WERI-Rb-1 (cell line): Measurements from ENCODE around the gene NR3C1.

Source experiments
- DNase-seq: peaks from one replicate; pipeline ENCODE4 v3.0.0-alpha.2; 2020
- H3K27ac ChIP-seq: fragments of 250-450 bp; sonication (Bioruptor Pico); 2 replicates; pipeline ENCODE4 v1.5.1; 2020; ENCODE audit warnings: mild to moderate bottlenecking, moderate library complexity
- H3K27me3 ChIP-seq: fragments of 250-450 bp; sonication (Bioruptor Pico); 2 replicates; pipeline ENCODE4 v1.5.1; 2021; ENCODE audit warnings: mild to moderate bottlenecking, low read depth, moderate library complexity; ENCODE audit not compliant: insufficient read depth, severe bottlenecking
- H3K36me3 ChIP-seq: fragments of 250-450 bp; sonication (Bioruptor Pico); 2 replicates; pipeline ENCODE4 v1.5.1; 2020; ENCODE audit warnings: mild to moderate bottlenecking, moderate library complexity
- H3K4me3 ChIP-seq: 2 replicates; pipeline ENCODE4 v1.5.1; 2011; ENCODE audit warnings: low read depth, mild to moderate bottlenecking, control low read depth, low read length
- H3K9me3 ChIP-seq: fragments of 250-450 bp; sonication (Bioruptor Pico); 2 replicates; pipeline ENCODE4 v1.5.1; 2021; ENCODE audit warnings: mild to moderate bottlenecking, moderate library complexity; ENCODE audit not compliant: severe bottlenecking
- CTCF ChIP-seq: IDR thresholded peaks from 2 replicates; pipeline ENCODE4 v1.5.1; 2011; ENCODE audit warnings: low read depth, mild to moderate bottlenecking, control low read depth, inconsistent platforms, low read length

Gene NR3C1

GRCh38 chr5:143345671-143346440, 57.6 kb downstream of the NR3C1 start:
- H3K4me3 ChIP-seq: no peak overlapping the region
- DNase-seq: no peak
- no peaks in the 10 kb centered on the region for H3K36me3 ChIP-seq
- no peak overlapping the region for H3K27ac ChIP-seq
- no peaks in the 10 kb centered on the region for H3K27me3 ChIP-seq
- H3K9me3 ChIP-seq: no peaks in the 10 kb centered on the region
- TF ChIP-seq CTCF: no peak

- no peak overlapping the region for H3K27ac ChIP-seq
- no peak for TF ChIP-seq CTCF
- no peaks in the 10 kb centered on the region for H3K27me3 ChIP-seq
- H3K4me3 ChIP-seq: no peak overlapping the region
- H3K9me3 ChIP-seq: no peaks in the 10 kb centered on the region
- no peaks in the 10 kb centered on the region for H3K36me3 ChIP-seq
- DNase-seq: no peak
Measured at GRCh38 chr5:143343042-143343441, 60.4 kb downstream of the NR3C1 start.

- Histone ChIP-seq H3K27me3 (no peaks in the 10 kb centered on the region), H3K27ac (no peak overlapping the region), H3K36me3 (no peaks in the 10 kb centered on the region), H3K9me3 (no peaks in the 10 kb centered on the region), H3K4me3 (no peak overlapping the region)
- DNase-seq: no peak
- no peak for TF ChIP-seq CTCF
Measured at GRCh38 chr5:143342607-143343006, 60.9 kb downstream of the NR3C1 start.

DNA sequence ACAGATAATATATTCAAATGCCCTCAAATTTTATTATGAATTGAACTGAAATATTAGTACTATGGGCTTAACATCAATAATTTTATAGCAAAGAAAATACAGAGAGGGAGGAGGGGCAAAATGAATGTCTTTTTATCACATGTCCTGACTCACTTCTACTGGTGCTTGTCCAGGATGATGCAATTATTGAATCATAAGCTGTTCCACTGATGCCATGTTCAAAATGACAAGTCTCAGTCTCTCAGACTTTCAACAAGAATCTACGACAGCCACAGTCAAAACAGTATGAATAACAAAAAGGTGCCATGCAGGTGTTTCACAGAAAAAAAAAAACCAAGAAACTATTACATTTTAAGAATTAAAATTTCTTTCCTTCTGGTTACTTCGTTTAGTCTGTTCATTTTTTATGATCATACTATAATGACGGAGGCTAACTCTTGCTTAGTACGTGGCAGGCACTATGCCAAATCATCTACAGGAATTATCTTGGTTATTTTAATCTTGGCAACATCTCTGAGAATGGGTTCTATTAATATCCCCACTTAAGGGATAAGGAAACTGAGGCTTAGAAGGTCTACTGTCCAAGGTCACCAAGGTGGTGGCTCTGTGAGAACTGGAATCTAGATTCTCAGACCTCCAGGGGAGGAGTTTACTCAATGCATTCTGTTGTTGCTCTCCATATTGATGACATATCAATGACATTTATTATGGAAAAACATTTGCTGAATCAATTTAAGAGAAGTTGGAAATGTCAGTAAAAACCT, 61.5 kb downstream of the NR3C1 start:
- H3K27ac ChIP-seq: no peak overlapping the region
- no peak for TF ChIP-seq CTCF
- no peak for DNase-seq
- no peak overlapping the region for H3K4me3 ChIP-seq
- no peaks in the 10 kb centered on the region for H3K36me3 ChIP-seq
- no peaks in the 10 kb centered on the region for H3K27me3 ChIP-seq
- no peaks in the 10 kb centered on the region for H3K9me3 ChIP-seq

- H3K36me3 ChIP-seq: no peaks in the 10 kb centered on the region
- H3K27ac ChIP-seq: no peak overlapping the region
- no peak for TF ChIP-seq CTCF
- no peaks in the 10 kb centered on the region for H3K9me3 ChIP-seq
- H3K4me3 ChIP-seq: no peak overlapping the region
- DNase-seq: no peak
- no peaks in the 10 kb centered on the region for H3K27me3 ChIP-seq
Measured at GRCh38 chr5:143340891-143341685, 62.4 kb downstream of the NR3C1 start.
